ENCODE measurements around the gene NOL9.

NOL9 gene

GRCh38 chr1:6471970-6472368, 82.3 kb downstream of the NOL9 start:
- Histone ChIP-seq H2AFZ (ENCODE audit: low read length) (no peak overlapping the region), H3K4me2 (ENCODE audit: low read length) (no peak overlapping the region), H3K4me3 (ENCODE audit: low read depth, low read length, poor library complexity, severe bottlenecking) (no peak overlapping the region), H3K27me3 (ENCODE audit: insufficient read depth, low read length) (peaks cover 4% of the 10 kb centered on the region; the same call in 1 of the 2 replicates), H3K4me1 (ENCODE audit: insufficient read depth, low read length, severe bottlenecking) (no peaks in the 10 kb centered on the region), H3K27ac (ENCODE audit: low read depth, low read length, poor library complexity, severe bottlenecking) (no peak overlapping the region), H3F3A (ENCODE audit: insufficient read depth, low read length) (no peaks in the 10 kb centered on the region), H3K9me3 (ENCODE audit: low read length) (no peaks in the 10 kb centered on the region), H3K79me2 (ENCODE audit: insufficient read depth, low read length) (no peaks in the 10 kb centered on the region), H4K20me1 (ENCODE audit: insufficient read depth, low read length) (no peaks in the 10 kb centered on the region), H3K9me2 (ENCODE audit: low read depth, low read length) (no peaks in the 10 kb centered on the region), H3K36me3 (ENCODE audit: insufficient read depth, low read length) (no peaks in the 10 kb centered on the region), H3K9ac (ENCODE audit: low read length) (no peak overlapping the region)
- no peak for TF ChIP-seq EZH2 (IDR thresholded peaks at IDR 0.05; ENCODE audit: borderline replicate concordance, low read length)
- TF ChIP-seq, protein P1, sequence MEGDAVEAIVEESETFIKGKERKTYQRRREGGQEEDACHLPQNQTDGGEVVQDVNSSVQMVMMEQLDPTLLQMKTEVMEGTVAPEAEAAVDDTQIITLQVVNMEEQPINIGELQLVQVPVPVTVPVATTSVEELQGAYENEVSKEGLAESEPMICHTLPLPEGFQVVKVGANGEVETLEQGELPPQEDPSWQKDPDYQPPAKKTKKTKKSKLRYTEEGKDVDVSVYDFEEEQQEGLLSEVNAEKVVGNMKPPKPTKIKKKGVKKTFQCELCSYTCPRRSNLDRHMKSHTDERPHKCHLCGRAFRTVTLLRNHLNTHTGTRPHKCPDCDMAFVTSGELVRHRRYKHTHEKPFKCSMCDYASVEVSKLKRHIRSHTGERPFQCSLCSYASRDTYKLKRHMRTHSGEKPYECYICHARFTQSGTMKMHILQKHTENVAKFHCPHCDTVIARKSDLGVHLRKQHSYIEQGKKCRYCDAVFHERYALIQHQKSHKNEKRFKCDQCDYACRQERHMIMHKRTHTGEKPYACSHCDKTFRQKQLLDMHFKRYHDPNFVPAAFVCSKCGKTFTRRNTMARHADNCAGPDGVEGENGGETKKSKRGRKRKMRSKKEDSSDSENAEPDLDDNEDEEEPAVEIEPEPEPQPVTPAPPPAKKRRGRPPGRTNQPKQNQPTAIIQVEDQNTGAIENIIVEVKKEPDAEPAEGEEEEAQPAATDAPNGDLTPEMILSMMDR (IDR thresholded peaks at IDR 0.05; ENCODE audit: low read length) = no peak

Data from OCI-LY1 (cell line).